Endothelial cell of umbilical vein (primary cell): Measurements from ENCODE around the gene CLEC18B. TPM values are rescaled to one million over a fixed set of nuclear protein-coding genes. Genes with fewer than 3 reads are reported as not detected.

Experiments
- polyA plus RNA-seq, 4 experiments: library from polyadenylated mRNA; depleted of rRNA in 3 of 4; stranded (reverse) in 3 of 4; unstranded in 1 of 4; fragments of >200 nt; gene quantifications; 2 replicates each; pipeline versions ENCODE4 v1.2.1 to v1.2.3, GENCODE V29; 2011 to 2012; ENCODE audit warnings: missing spikeins in 1 of 4
- small RNA-seq: library from RNA; depleted of rRNA; stranded (forward); fragments of <200 nt; gene quantifications from one replicate; pipeline ENCODE3, GENCODE V24; 2012; ENCODE audit warnings: low replicate concordance, low read depth; ENCODE audit not compliant: insufficient read depth, insufficient read length
- total RNA-seq: library from RNA; stranded (reverse); gene quantifications from 2 replicates; pipeline ENCODE4 v1.2.3, GENCODE V29; 2021

Gene CLEC18B
- total and polyA plus RNA-seq, 2 donors (not counting 3 experiments of a cell fraction or from before 2014, with no cell fraction given): 0.49 TPM; not detected in 1

Small RNAs within 50 kb of the gene (small RNA-seq; reads per million reads assigned to genes)
- gene AC009053.4 (not detected), gene RF00019 (not detected), gene RNU6-237P (not detected)

Other genes with a start within 250 kb of the CLEC18B start
- 119 and 123 TPM in 2 replicates for gene PSMD7, start 124.7 kb downstream of the CLEC18B start, total RNA-seq
- 78.0 and 89.8 TPM in 2 replicates for gene PSMD7, start 124.7 kb downstream of the CLEC18B start, polyA plus RNA-seq
- 3.8 and 4.4 TPM in 2 replicates for gene NPIPB15, start 45.2 kb downstream of the CLEC18B start, total RNA-seq
- gene NPIPB15, start 45.2 kb downstream of the CLEC18B start, polyA plus RNA-seq: 5.7 and 6.9 TPM in 2 replicates
- 150 and 165 TPM in 2 replicates for gene GLG1, start 185.6 kb upstream of the CLEC18B start, total RNA-seq
- 72.9 and 86.3 TPM in 2 replicates for gene GLG1, start 185.6 kb upstream of the CLEC18B start, polyA plus RNA-seq
- gene RFWD3, start 245.4 kb upstream of the CLEC18B start, total RNA-seq: 47.6 and 51.6 TPM in 2 replicates
- 27.3 and 27.8 TPM in 2 replicates for gene RFWD3, start 245.4 kb upstream of the CLEC18B start, polyA plus RNA-seq